CD4-positive, alpha-beta memory T cell (primary cell): ENCODE measurements around the gene SLC23A2. TPM values are rescaled to one million over a fixed set of nuclear protein-coding genes. Genes with fewer than 3 reads are reported as not detected.
"Not testable (repeated sequence)": the region's sequence is repeated elsewhere in the genome, so short reads cannot be mapped to it uniquely, and the experiment has no call there.

Experiments used
- CTCF ChIA-PET: fragments of 350-600 bp; sonication (Branson Sonifier 250); formaldehyde crosslinking; loops from one replicate; lab custom pipeline; 2021; ENCODE audit warnings: inconsistent platforms; ENCODE audit not compliant: partially characterized antibody; lab: Charles Lee
- POLR2A ChIA-PET: fragments of 350-600 bp; sonication (Branson Sonifier 250); formaldehyde crosslinking; loops from one replicate; lab custom pipeline; 2021; ENCODE audit not compliant: partially characterized antibody; lab: Charles Lee
- DNase-seq, 5 donors: peaks; one replicate each; pipeline versions ENCODE4 v3.0.0 to v3.0.0-alpha.2; 2020 to 2022; ENCODE audit warnings: mixed read lengths in 1 of 5
- H3K27ac ChIP-seq: one replicate; pipeline ENCODE4 v1.7.0; 2013; ENCODE audit warnings: low read depth, low read length
- H3K27me3 ChIP-seq: 2 replicates; pipeline ENCODE4 v1.7.0; 2013; ENCODE audit warnings: mild to moderate bottlenecking, low read length, moderate library complexity; ENCODE audit not compliant: insufficient read depth
- H3K36me3 ChIP-seq: 2 replicates; pipeline ENCODE4 v1.7.0; 2013; ENCODE audit warnings: mild to moderate bottlenecking, low read length, moderate library complexity; ENCODE audit not compliant: insufficient read depth
- H3K4me1 ChIP-seq: 2 replicates; pipeline ENCODE4 v1.7.0; 2013; ENCODE audit warnings: mild to moderate bottlenecking, low read length, moderate library complexity; ENCODE audit not compliant: insufficient read depth
- H3K4me3 ChIP-seq, 2 donors: one replicate each; pipeline ENCODE4 v1.7.0; 2013; ENCODE audit warnings: low read length in 2 of 2, mild to moderate bottlenecking in 1 of 2
- H3K9me3 ChIP-seq, 2 donors: one replicate each; pipeline ENCODE4 v1.7.0; 2013; ENCODE audit warnings: low read length in 2 of 2, control low read depth in 1 of 2; ENCODE audit not compliant: control insufficient read depth in 1 of 2
- H3K27ac Mint-ChIP-seq, 7 donors: one replicate each; pipeline ENCODE4 v1.8.0; 2020 to 2021; ENCODE audit warnings: mixed read lengths in 7 of 7, mild to moderate bottlenecking in 6 of 7, inconsistent platforms in 3 of 7, moderate library complexity in 3 of 7
- H3K27me3 Mint-ChIP-seq, 2 donors: one replicate each; pipeline ENCODE4 v1.8.0; 2020 to 2021; ENCODE audit warnings: mixed read lengths in 2 of 2
- H3K36me3 Mint-ChIP-seq, 2 donors: one replicate each; pipeline ENCODE4 v1.8.0; 2020 to 2021; ENCODE audit warnings: mixed read lengths in 2 of 2, inconsistent platforms in 1 of 2, mild to moderate bottlenecking in 1 of 2
- H3K4me1 Mint-ChIP-seq, 4 donors: one replicate each; pipeline ENCODE4 v1.8.0; 2020 to 2021; ENCODE audit warnings: mixed read lengths in 4 of 4, mild to moderate bottlenecking in 1 of 4
- H3K4me3 Mint-ChIP-seq, 8 donors: one replicate each; pipeline ENCODE4 v1.8.0; 2020 to 2021; ENCODE audit warnings: mixed read lengths in 8 of 8, mild to moderate bottlenecking in 7 of 8, moderate library complexity in 6 of 8, inconsistent platforms in 3 of 8
- H3K9me3 Mint-ChIP-seq, 8 donors: one replicate each; pipeline ENCODE4 v1.8.0; 2020 to 2021; ENCODE audit warnings: mixed read lengths in 8 of 8, mild to moderate bottlenecking in 5 of 8, inconsistent platforms in 3 of 8, moderate library complexity in 1 of 8
- intact Hi-C: fragments of 100-400 bp; cut with micrococcal nuclease; formaldehyde crosslinking; loops from one replicate; pipeline ENCODE4 v1.15.1; 2023
- polyA plus RNA-seq, 2 donors: library from polyadenylated mRNA; unstranded; fragments of 300-500 nt; fragmentation: Illumina TruSeq; gene quantifications; one replicate each; pipeline ENCODE4 v1.2.3, GENCODE V29; 2021
- total RNA-seq, 2 experiments: library from RNA; stranded (reverse); gene quantifications; one replicate each; pipeline ENCODE4 v1.2.3, GENCODE V29; 2021

Gene SLC23A2
- total and polyA plus RNA-seq, 4 experiments from 2014 or later: 4.3 to 22.6 (median 16.6) TPM

- no peak for DNase-seq
- Mint-ChIP-seq H3K27me3 (no peaks in the 10 kb centered on the region), H3K27ac (peak overlapping the region in 4 of 7 donors; percentile 7 to 67 (median 16)), H3K4me1 (peaks cover 10 to 17% (median 11%) of the 10 kb centered on the region in 4 donors), H3K9me3 (no peaks in the 10 kb centered on the region), H3K36me3 (no peaks in the 10 kb centered on the region), H3K4me3 (peak overlapping the region in 2 of 8 donors; percentile 1 to 31)
- no peaks in the 10 kb centered on the region for H3K36me3 ChIP-seq
- H3K27me3 ChIP-seq: no peaks in the 10 kb centered on the region
- CTCF ChIA-PET: no interaction called here
- no peaks in the 10 kb centered on the region for H3K9me3 ChIP-seq
- no peak overlapping the region for H3K27ac ChIP-seq
- H3K4me1 ChIP-seq: peaks cover 7% of the 10 kb centered on the region
- no peak overlapping the region for H3K4me3 ChIP-seq
- POLR2A ChIA-PET: no interaction called here
- intact Hi-C loops: no loop called here
Measured at GRCh38 chr20:5008759-5009158, 7.4 kb upstream of the SLC23A2 start.

GRCh38 chr20:5005326-5005725 is 4.0 kb upstream of the SLC23A2 start:
- ChIA-PET CTCF (interaction anchor here (1.0 to 1.7 kb wide), 3 partner anchors 52 to 106 kb away, joined by 3 read pairs; no protein-coding TSS in a partner anchor), POLR2A (no interaction called here)
- Histone ChIP-seq H3K9me3 (no peaks in the 10 kb centered on the region), H3K36me3 (no peaks in the 10 kb centered on the region), H3K27ac (no peak overlapping the region), H3K4me1 (peaks cover 15% of the 10 kb centered on the region), H3K4me3 (no peak overlapping the region), H3K27me3 (no peaks in the 10 kb centered on the region)
- H3K27ac Mint-ChIP-seq: no peak overlapping the region
- intact Hi-C loops: no loop called here
- peaks cover 0 to 2% (median 0%) of the 10 kb centered on the region in 8 donors for H3K9me3 Mint-ChIP-seq
- no peak overlapping the region for H3K4me3 Mint-ChIP-seq
- DNase-seq: no peak
- H3K27me3 Mint-ChIP-seq: no peaks in the 10 kb centered on the region
- peaks cover 0 to 7% of the 10 kb centered on the region in 2 donors for H3K36me3 Mint-ChIP-seq
- H3K4me1 Mint-ChIP-seq: peaks cover 18 to 27% (median 22%) of the 10 kb centered on the region in 4 donors

GRCh38 chr20:5004825-5005224 is 3.5 kb upstream of the SLC23A2 start:
- CTCF ChIA-PET: interaction anchor here (1.0 to 1.7 kb wide), 3 partner anchors 52 to 107 kb away, joined by 3 read pairs; no protein-coding TSS in a partner anchor
- peak overlapping the region in 1 of 7 donors; percentile 53 for H3K27ac Mint-ChIP-seq
- H3K36me3 ChIP-seq, H3K4me3 Mint-ChIP-seq, H3K27me3 Mint-ChIP-seq, H3K27ac ChIP-seq, H3K9me3 ChIP-seq, H3K27me3 ChIP-seq, POLR2A ChIA-PET, H3K9me3 Mint-ChIP-seq, H3K4me3 ChIP-seq, H3K36me3 Mint-ChIP-seq, DNase-seq, intact Hi-C loops: not testable (repeated sequence)
- H3K4me1 Mint-ChIP-seq: peaks cover 22 to 32% (median 26%) of the 10 kb centered on the region in 4 donors
- peaks cover 20% of the 10 kb centered on the region for H3K4me1 ChIP-seq

- no peak for DNase-seq
- peak overlapping the region in 2 of 7 donors; percentile 31 to 74 for H3K27ac Mint-ChIP-seq
- peak overlapping the region in 4 of 8 donors; percentile 15 to 65 (median 44) for H3K4me3 Mint-ChIP-seq
- intact Hi-C loops: no loop called here
- H3K4me1 ChIP-seq: peaks cover 26% of the 10 kb centered on the region
- peaks cover 0 to 10% of the 10 kb centered on the region in 2 donors for H3K36me3 Mint-ChIP-seq
- H3K9me3 Mint-ChIP-seq: peaks cover 0 to 2% (median 0%) of the 10 kb centered on the region in 8 donors
- POLR2A ChIA-PET: no interaction called here
- H3K27me3 Mint-ChIP-seq: no peaks in the 10 kb centered on the region
- H3K9me3 ChIP-seq: no peaks in the 10 kb centered on the region
- peaks cover 21 to 35% (median 28%) of the 10 kb centered on the region in 4 donors for H3K4me1 Mint-ChIP-seq
- no peak overlapping the region for H3K27ac ChIP-seq
- H3K36me3 ChIP-seq: no peaks in the 10 kb centered on the region
- CTCF ChIA-PET: no interaction called here
- no peaks in the 10 kb centered on the region for H3K27me3 ChIP-seq
- H3K4me3 ChIP-seq: no peak overlapping the region
Measured at GRCh38 chr20:5003626-5004025, 2.3 kb upstream of the SLC23A2 start.

- ChIA-PET CTCF (no interaction called here), POLR2A (no interaction called here)
- Mint-ChIP-seq H3K9me3 (peaks cover 0 to 2% (median 0%) of the 10 kb centered on the region in 8 donors), H3K4me3 (peak overlapping the region; percentile 88 to 100 (median 92)), H3K27me3 (no peaks in the 10 kb centered on the region), H3K36me3 (peaks cover 0 to 10% of the 10 kb centered on the region in 2 donors), H3K4me1 (peaks cover 27 to 43% (median 33%) of the 10 kb centered on the region in 4 donors), H3K27ac (peak overlapping the region; percentile 71 to 94 (median 90))
- no peaks in the 10 kb centered on the region for H3K36me3 ChIP-seq
- peaks cover 33% of the 10 kb centered on the region for H3K4me1 ChIP-seq
- no peak for DNase-seq
- H3K9me3 ChIP-seq: no peaks in the 10 kb centered on the region
- no peaks in the 10 kb centered on the region for H3K27me3 ChIP-seq
- H3K4me3 ChIP-seq: peak overlapping the region in 1 of 2 donors; percentile 71
- peak overlapping the region; percentile 55 for H3K27ac ChIP-seq
- intact Hi-C loops: no loop called here
Measured at GRCh38 chr20:5002077-5002413, 735 bp upstream of the SLC23A2 start.

- ChIA-PET CTCF (interaction anchor here (0.6 to 2.3 kb wide), 5 partner anchors 25 to 132 kb away, joined by 3 to 7 read pairs (median 5); no protein-coding TSS in a partner anchor), POLR2A (interaction anchor here (0.8 to 1.8 kb wide), 6 partner anchors 12 to 79 kb away, joined by 3 to 4 read pairs (median 3); no protein-coding TSS in a partner anchor)
- Histone ChIP-seq H3K9me3 (no peaks in the 10 kb centered on the region), H3K27me3 (no peaks in the 10 kb centered on the region), H3K4me3 (peak overlapping the region; percentile 56 to 87), H3K4me1 (peaks cover 33% of the 10 kb centered on the region), H3K36me3 (no peaks in the 10 kb centered on the region), H3K27ac (peak overlapping the region; percentile 56)
- peak overlapping the region; percentile 75 to 93 (median 89) for H3K27ac Mint-ChIP-seq
- DNase-seq: peak in 4 of 5 donors; percentile 7 to 25 (median 18)
- H3K36me3 Mint-ChIP-seq: peaks cover 0 to 10% of the 10 kb centered on the region in 2 donors
- H3K9me3 Mint-ChIP-seq: peaks cover 0 to 2% (median 0%) of the 10 kb centered on the region in 8 donors
- peaks cover 32 to 48% (median 39%) of the 10 kb centered on the region in 4 donors for H3K4me1 Mint-ChIP-seq
- no peaks in the 10 kb centered on the region for H3K27me3 Mint-ChIP-seq
- intact Hi-C loops: loop anchor here (2.0 kb wide), 2 partner anchors 56 to 100 kb away; no protein-coding TSS in a partner anchor
- H3K4me3 Mint-ChIP-seq: peak overlapping the region; percentile 86 to 97 (median 94)
Measured at GRCh38 chr20:5000263-5001173, 792 bp downstream of the SLC23A2 start.

GRCh38 chr20:4999788-5000187 is 1.5 kb downstream of the SLC23A2 start:
- Mint-ChIP-seq H3K27ac (peak overlapping the region; percentile 66 to 93 (median 86)), H3K27me3 (no peaks in the 10 kb centered on the region), H3K4me1 (peaks cover 35 to 56% (median 43%) of the 10 kb centered on the region in 4 donors), H3K4me3 (peak overlapping the region; percentile 86 to 97 (median 94)), H3K36me3 (peaks cover 0 to 10% of the 10 kb centered on the region in 2 donors), H3K9me3 (peaks cover 0 to 2% (median 0%) of the 10 kb centered on the region in 8 donors)
- no peaks in the 10 kb centered on the region for H3K9me3 ChIP-seq
- peak overlapping the region; percentile 56 to 87 for H3K4me3 ChIP-seq
- no peaks in the 10 kb centered on the region for H3K27me3 ChIP-seq
- ChIA-PET CTCF (interaction anchor here (2.3 kb wide), 2 partner anchors 57 to 100 kb away, joined by 5 to 7 read pairs; no protein-coding TSS in a partner anchor), POLR2A (interaction anchor here (0.8 to 1.8 kb wide), 4 partner anchors 11 to 57 kb away, joined by 3 to 4 read pairs (median 3); no protein-coding TSS in a partner anchor)
- no peaks in the 10 kb centered on the region for H3K36me3 ChIP-seq
- peaks cover 33% of the 10 kb centered on the region for H3K4me1 ChIP-seq
- no peak overlapping the region for H3K27ac ChIP-seq
- no peak for DNase-seq
- intact Hi-C loops: loop anchor here (2.0 kb wide), 2 partner anchors 57 to 101 kb away; no protein-coding TSS in a partner anchor
